ENCODE results near the gene USP24. TPM values are rescaled to one million over a fixed set of nuclear protein-coding genes. Genes with fewer than 3 reads are reported as not detected.

USP24 gene
- total and polyA plus RNA-seq, 2 donors (not counting 1 experiment from before 2014, with no cell fraction given), result 18.9 to 152 TPM

DNA sequence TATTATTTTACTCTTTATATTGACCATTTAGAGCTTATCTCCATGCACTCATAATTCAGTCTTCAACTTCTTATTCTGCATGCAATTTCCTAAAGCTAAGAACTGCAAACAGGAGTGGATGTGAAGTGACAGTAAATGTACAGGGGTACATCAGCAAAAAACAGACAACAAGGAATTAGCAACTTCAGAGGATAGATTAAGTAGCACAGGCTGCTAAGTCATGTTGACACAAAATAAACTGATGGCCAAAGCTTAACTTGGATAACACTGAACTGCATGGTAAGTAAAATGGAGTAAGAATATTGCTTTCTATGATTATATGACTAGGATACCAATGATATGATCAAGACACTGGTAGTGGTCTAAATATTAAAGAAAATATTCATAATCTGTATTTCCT, 66.5 kb downstream of the USP24 start:
- ChIA-PET POLR2A (no interaction called here), CTCF (interaction anchor here (1.6 to 4.7 kb wide), 3 partner anchors 10 to 136 kb away, joined by 7 to 33 read pairs (median 10); no protein-coding TSS in a partner anchor)
- Histone ChIP-seq H3K9me3 (ENCODE audit: control extremely low read depth in 1 of 3, control insufficient read depth in 2 of 3, insufficient read depth in 1 of 3, low read length in 2 of 3) (no peaks in the 10 kb centered on the region), H3K36me3 (replicated peaks in 1 of 2; ENCODE audit: control extremely low read depth in 1 of 2, control insufficient read depth in 1 of 2, extremely low read depth in 1 of 2, insufficient read depth in 2 of 2, low read length in 1 of 2) (peaks cover 17 to 56% of the 10 kb centered on the region in 2 experiments), H3K9ac (ENCODE audit: low read length) (no peak overlapping the region), H3K4me2 (replicated peaks; ENCODE audit: low read depth, low read length, poor library complexity, severe bottlenecking) (no peak overlapping the region), H3K27ac (ENCODE audit: low read length in 2 of 2) (no peak overlapping the region), H3K4me3 (ENCODE audit: control extremely low read depth in 1 of 5, extremely low read depth in 1 of 5, insufficient read depth in 1 of 5, low read depth in 2 of 5, low read length in 4 of 5) (no peak overlapping the region), H3K4me1 (ENCODE audit: control insufficient read depth in 2 of 2, insufficient read depth in 2 of 2, low read length in 2 of 2) (peaks cover 14% of the 10 kb centered on the region in 2 donors), H3K27me3 (replicated peaks in 1 of 4; ENCODE audit: control extremely low read depth in 1 of 4, control insufficient read depth in 3 of 4, insufficient read depth in 4 of 4, low read length in 3 of 4) (no peaks in the 10 kb centered on the region), H3K79me2 (ENCODE audit: control insufficient read depth, insufficient read depth, low read length) (no peaks in the 10 kb centered on the region), H4K20me1 (ENCODE audit: control insufficient read depth, insufficient read depth, low read length, poor library complexity, severe bottlenecking) (no peaks in the 10 kb centered on the region), H2AFZ (ENCODE audit: insufficient read depth, low read depth, low read length, poor library complexity, severe bottlenecking) (no peak overlapping the region)
- H3K9me3 Mint-ChIP-seq (ENCODE audit: insufficient read depth), result no peaks in the 10 kb centered on the region
- no peak overlapping the region for H3K27ac Mint-ChIP-seq
- DNase-seq (no peak), ATAC-seq (ENCODE audit: low read depth) (no peak)
- intact Hi-C loops (cut with micrococcal nuclease), result no loop called here
- H3K4me3 Mint-ChIP-seq, result no peak overlapping the region
- peaks cover 17% of the 10 kb centered on the region for H3K4me1 Mint-ChIP-seq
- no peaks in the 10 kb centered on the region for H3K27me3 Mint-ChIP-seq
- TF ChIP-seq EZH2 (IDR thresholded peaks at IDR 0.05; ENCODE audit: borderline replicate concordance, insufficient read depth, low read depth, low read length, poor library complexity, severe bottlenecking), result no peak
- TF ChIP-seq, protein P1, sequence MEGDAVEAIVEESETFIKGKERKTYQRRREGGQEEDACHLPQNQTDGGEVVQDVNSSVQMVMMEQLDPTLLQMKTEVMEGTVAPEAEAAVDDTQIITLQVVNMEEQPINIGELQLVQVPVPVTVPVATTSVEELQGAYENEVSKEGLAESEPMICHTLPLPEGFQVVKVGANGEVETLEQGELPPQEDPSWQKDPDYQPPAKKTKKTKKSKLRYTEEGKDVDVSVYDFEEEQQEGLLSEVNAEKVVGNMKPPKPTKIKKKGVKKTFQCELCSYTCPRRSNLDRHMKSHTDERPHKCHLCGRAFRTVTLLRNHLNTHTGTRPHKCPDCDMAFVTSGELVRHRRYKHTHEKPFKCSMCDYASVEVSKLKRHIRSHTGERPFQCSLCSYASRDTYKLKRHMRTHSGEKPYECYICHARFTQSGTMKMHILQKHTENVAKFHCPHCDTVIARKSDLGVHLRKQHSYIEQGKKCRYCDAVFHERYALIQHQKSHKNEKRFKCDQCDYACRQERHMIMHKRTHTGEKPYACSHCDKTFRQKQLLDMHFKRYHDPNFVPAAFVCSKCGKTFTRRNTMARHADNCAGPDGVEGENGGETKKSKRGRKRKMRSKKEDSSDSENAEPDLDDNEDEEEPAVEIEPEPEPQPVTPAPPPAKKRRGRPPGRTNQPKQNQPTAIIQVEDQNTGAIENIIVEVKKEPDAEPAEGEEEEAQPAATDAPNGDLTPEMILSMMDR (IDR thresholded peaks at IDR 0.05), result no peak

DNA sequence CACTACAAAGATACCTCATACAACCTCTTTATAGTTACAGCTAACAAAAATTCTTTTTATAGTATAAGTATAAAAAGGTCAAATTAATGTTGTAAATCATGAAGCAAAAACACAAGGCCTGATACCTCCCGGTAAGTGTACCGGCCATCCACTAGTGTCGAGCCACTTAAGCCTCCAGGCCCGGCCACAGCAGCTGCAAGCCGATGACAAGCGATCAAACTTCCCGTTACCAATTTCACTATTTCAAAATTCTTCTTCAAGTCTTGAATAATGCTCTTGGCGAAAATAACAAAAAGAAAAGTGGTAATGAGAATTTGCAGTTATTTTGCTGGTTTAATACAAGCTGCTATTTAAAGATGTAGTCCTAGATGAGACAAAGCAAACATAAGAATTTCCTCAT, 67.6 kb downstream of the USP24 start:
- Mint-ChIP-seq H3K4me1 (peaks cover 16% of the 10 kb centered on the region), H3K27ac (no peak overlapping the region), H3K9me3 (ENCODE audit: insufficient read depth) (no peaks in the 10 kb centered on the region), H3K27me3 (no peaks in the 10 kb centered on the region), H3K4me3 (no peak overlapping the region)
- Histone ChIP-seq H3K27me3 (replicated peaks in 1 of 4; ENCODE audit: control extremely low read depth in 1 of 4, control insufficient read depth in 3 of 4, insufficient read depth in 4 of 4, low read length in 3 of 4) (no peaks in the 10 kb centered on the region), H3K36me3 (replicated peaks in 1 of 2; ENCODE audit: control extremely low read depth in 1 of 2, control insufficient read depth in 1 of 2, extremely low read depth in 1 of 2, insufficient read depth in 2 of 2, low read length in 1 of 2) (peaks cover 17 to 56% of the 10 kb centered on the region in 2 experiments), H3K4me1 (ENCODE audit: control insufficient read depth in 2 of 2, insufficient read depth in 2 of 2, low read length in 2 of 2) (peaks cover 14% of the 10 kb centered on the region in 2 donors), H3K79me2 (ENCODE audit: control insufficient read depth, insufficient read depth, low read length) (no peaks in the 10 kb centered on the region), H3K4me2 (replicated peaks; ENCODE audit: low read depth, low read length, poor library complexity, severe bottlenecking) (no peak overlapping the region), H3K27ac (ENCODE audit: low read length in 2 of 2) (no peak overlapping the region), H4K20me1 (ENCODE audit: control insufficient read depth, insufficient read depth, low read length, poor library complexity, severe bottlenecking) (no peaks in the 10 kb centered on the region), H3K9ac (ENCODE audit: low read length) (no peak overlapping the region), H2AFZ (ENCODE audit: insufficient read depth, low read depth, low read length, poor library complexity, severe bottlenecking) (no peak overlapping the region), H3K9me3 (ENCODE audit: control extremely low read depth in 1 of 3, control insufficient read depth in 2 of 3, insufficient read depth in 1 of 3, low read length in 2 of 3) (no peaks in the 10 kb centered on the region), H3K4me3 (ENCODE audit: control extremely low read depth in 1 of 5, extremely low read depth in 1 of 5, insufficient read depth in 1 of 5, low read depth in 2 of 5, low read length in 4 of 5) (no peak overlapping the region)
- 100% methylated on average over 3 of the region's 8 CpGs for WGBS (ENCODE audit: insufficient coverage)
- ATAC-seq (ENCODE audit: low read depth), result no peak
- TF ChIP-seq, protein P1 (IDR thresholded peaks at IDR 0.05), result no peak
- TF ChIP-seq EZH2 (IDR thresholded peaks at IDR 0.05; ENCODE audit: borderline replicate concordance, insufficient read depth, low read depth, low read length, poor library complexity, severe bottlenecking), result no peak
- intact Hi-C loops (cut with micrococcal nuclease), result no loop called here
- no peak for DNase-seq
- ChIA-PET POLR2A (no interaction called here), CTCF (interaction anchor here (1.4 to 4.7 kb wide), 4 partner anchors 9 to 137 kb away, joined by 4 to 33 read pairs (median 8); no protein-coding TSS in a partner anchor)

Data from B cell (primary cell).